IPS-18c (cell line): ENCODE data around the gene FAM50A.

ENCODE experiments used
- H3K4me3 ChIP-seq: 2 replicates; pipeline ENCODE4 v1.7.0; 2013; ENCODE audit warnings: low read depth, mild to moderate bottlenecking, low read length, moderate library complexity; ENCODE audit not compliant: insufficient read depth
- H3K9me3 ChIP-seq: one replicate; pipeline ENCODE4 v1.6.1; 2013; ENCODE audit warnings: mild to moderate bottlenecking, low read length, moderate library complexity; ENCODE audit not compliant: control insufficient read depth, insufficient read depth

FAM50A gene

DNA sequence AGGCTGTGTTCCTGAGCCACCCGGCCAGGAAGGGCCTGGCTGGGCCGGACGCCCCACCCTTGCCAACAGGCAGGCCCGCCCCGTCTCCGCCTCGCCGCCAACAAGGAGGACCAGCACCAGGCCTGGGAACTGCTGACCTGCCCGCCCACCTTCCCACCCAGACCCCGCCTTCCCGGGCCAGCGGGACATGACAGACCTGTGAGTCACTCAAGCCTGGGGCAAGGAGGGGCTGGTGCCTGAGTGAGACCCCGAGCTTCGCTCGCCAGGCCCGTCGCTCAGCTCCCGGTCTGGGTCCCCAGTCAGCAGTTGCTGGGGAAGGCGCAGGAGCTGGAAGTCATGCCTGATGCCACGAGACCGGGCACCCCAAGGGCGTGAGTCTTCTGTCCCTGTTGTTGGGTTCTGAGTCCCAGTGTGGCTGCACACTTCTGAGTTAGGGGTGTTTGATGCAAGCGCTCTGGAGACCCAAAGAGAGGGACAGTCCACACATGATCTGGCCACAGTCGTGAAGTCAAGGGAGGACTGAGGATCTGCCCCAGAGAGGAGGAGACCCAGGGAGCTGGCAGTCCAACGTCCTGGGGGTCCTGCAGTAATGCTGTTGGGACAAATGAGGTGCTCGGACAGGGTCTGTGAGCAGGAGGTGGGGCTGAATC lies 34.6 kb upstream of the FAM50A start, which contains the start of gene DNASE1L1:
DNASE1L1 (minus strand) TSS at position 33 of the 650 bp plus-strand sequence. CDS start 3,686 bp downstream, outside the sequence.
- Histone ChIP-seq H3K9me3 (peaks cover 17% of the 10 kb centered on the region), H3K4me3 (peak within 1 kb of the TSS; percentile 38)

DNA sequence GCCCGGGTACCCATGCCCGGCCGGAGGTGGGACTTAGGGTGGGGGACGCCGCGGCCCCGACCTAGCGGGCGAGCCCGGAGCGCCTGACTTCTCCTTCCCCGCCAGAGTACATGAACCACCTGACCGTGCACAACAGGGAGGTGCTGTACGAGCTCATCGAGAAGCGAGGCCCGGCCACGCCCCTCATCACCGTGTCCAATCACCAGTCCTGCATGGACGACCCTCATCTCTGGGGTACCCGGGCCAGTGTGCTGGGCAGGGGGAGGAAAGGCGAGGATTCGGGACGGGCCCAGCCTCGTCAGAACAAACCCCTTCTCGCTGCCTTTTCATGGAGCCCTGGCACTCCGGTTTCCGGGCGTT lies 32.0 kb upstream of the FAM50A start:
- Histone ChIP-seq H3K4me3 (peak overlapping the region; percentile 79), H3K9me3 (peaks cover 15% of the 10 kb centered on the region)

DNA sequence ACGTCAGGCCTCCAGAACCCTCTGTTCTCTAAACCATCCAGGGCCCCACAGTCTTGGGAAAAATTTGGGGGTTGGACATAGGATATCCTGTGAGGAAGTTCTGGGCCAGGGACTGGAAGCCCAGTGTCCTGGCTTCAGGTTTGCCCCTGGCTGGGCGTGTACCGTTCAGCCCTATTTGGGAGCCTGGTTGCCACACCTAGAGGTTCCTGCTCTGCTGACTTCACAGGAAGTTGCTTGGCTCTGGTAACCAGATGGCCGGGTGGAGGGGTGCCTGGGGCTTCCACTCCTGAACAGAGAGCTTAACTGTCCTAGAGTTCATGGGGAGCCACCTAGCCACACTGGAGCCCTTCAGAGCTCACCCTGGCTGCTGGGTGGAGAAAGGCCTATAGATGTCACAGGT lies 31.5 kb upstream of the FAM50A start:
- peak overlapping the region; percentile 79; the same call in 1 of the 2 replicates for H3K4me3 ChIP-seq
- peaks cover 18% of the 10 kb centered on the region for H3K9me3 ChIP-seq

DNA sequence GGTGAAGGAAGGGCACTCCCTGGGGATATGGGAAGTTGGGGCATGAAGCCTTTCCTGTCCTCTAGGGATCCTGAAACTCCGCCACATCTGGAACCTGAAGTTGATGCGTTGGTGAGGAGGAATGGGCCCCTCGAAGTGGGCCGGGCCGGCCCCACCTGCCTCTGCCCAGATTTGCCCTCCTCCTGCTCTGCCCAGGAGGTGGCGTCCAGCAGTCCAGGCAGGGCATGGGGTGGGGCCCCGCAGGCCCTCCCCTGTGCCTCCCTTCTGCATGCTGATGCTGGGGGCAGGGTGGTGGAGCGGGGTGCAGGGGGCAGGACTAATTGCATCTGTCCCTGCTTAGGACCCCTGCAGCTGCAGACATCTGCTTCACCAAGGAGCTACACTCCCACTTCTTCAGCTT lies 30.8 kb upstream of the FAM50A start:
- Histone ChIP-seq H3K4me3 (no peak overlapping the region; the same call in 1 of the 2 replicates), H3K9me3 (peaks cover 18% of the 10 kb centered on the region)

DNA sequence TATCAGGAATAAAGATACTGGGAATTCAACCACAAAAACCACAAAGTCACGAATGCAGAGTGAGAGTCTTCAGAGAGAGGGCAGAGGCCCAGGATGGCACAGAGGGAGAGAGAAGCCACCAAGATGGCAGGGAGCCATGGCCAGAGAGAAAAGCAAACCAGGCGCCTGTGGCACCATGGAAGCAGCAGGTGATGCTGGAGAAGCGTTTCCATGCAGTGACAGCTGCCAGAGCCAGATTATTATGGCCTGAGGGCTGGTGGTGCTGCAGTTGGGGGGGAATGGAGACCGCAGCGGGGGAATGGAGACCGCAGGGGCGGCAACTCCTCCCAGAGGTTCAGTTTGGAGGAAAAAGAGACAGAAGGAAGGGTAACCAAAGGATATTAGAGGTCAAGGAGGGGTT lies 26.8 kb upstream of the FAM50A start:
- no peak overlapping the region for H3K4me3 ChIP-seq
- peaks cover 24% of the 10 kb centered on the region for H3K9me3 ChIP-seq

DNA sequence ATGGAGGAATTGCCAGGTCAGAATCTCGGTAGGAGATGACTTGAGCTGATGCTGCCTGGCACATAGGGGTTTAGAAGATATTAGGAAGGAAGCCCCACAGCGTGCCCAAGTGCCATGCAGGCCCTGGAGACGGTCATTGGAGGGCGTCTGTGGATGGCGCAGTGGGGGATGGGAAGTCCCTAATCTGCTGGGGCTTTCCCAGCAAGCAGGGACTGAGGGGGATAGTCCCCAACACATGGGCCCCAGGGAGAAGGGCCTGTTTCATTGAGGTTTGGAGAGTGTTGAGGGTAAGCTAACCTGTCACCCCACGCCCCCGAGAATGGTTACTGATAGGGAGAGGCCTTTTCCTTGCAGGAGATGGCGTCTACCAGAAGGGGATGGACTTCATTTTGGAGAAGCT lies 24.8 kb upstream of the FAM50A start:
- Histone ChIP-seq H3K4me3 (no peak overlapping the region), H3K9me3 (peaks cover 18% of the 10 kb centered on the region)

DNA sequence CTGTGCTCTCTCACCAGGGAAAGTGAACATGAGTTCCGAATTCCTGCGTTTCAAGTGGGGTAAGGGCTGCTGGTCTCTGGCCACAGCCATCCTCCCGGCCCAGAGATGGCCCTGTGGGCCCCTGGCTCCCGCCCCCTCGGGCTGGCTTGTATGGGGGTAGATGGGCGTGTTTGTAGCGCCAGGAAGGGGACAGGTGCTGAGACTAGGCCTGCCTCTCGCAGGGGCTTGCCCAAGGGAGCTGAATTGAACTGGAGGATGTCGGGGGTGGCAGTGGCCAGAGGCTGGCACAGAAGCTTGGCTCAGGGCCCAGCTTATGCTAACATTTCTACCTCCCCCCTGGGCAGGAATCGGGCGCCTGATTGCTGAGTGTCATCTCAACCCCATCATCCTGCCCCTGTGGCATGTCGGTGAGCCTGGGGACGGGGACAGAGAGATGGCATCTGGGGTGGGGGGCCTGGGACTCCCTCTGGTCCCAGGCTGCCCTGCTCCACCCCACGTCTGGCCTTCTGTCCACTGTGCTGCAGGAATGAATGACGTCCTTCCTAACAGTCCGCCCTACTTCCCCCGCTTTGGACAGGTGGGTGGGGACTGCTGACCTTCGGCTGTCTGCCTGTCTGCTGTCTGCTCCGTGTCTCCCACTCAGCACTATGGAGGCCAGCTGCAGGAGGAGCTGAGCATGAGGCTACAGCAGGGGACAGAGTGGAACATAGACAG lies 24.1 kb upstream of the FAM50A start:
- Histone ChIP-seq H3K4me3 (no peak overlapping the region), H3K9me3 (peaks cover 18% of the 10 kb centered on the region)

DNA sequence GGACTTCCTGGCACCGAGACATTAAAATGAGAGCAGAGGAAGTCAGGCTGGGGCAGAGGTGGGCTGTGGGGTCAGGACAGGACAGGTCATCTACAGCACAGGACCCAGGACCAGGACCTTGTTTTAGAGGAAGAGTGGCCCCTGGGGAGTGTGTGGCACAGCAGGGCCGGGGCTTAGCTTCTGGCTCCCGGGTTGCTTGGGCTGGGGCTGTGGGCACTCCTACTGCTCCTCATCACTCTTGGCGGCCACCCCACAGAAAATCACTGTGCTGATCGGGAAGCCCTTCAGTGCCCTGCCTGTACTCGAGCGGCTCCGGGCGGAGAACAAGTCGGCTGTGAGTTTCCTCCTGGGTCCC lies 23.6 kb upstream of the FAM50A start:
- peaks cover 16% of the 10 kb centered on the region for H3K9me3 ChIP-seq
- no peak overlapping the region for H3K4me3 ChIP-seq

DNA sequence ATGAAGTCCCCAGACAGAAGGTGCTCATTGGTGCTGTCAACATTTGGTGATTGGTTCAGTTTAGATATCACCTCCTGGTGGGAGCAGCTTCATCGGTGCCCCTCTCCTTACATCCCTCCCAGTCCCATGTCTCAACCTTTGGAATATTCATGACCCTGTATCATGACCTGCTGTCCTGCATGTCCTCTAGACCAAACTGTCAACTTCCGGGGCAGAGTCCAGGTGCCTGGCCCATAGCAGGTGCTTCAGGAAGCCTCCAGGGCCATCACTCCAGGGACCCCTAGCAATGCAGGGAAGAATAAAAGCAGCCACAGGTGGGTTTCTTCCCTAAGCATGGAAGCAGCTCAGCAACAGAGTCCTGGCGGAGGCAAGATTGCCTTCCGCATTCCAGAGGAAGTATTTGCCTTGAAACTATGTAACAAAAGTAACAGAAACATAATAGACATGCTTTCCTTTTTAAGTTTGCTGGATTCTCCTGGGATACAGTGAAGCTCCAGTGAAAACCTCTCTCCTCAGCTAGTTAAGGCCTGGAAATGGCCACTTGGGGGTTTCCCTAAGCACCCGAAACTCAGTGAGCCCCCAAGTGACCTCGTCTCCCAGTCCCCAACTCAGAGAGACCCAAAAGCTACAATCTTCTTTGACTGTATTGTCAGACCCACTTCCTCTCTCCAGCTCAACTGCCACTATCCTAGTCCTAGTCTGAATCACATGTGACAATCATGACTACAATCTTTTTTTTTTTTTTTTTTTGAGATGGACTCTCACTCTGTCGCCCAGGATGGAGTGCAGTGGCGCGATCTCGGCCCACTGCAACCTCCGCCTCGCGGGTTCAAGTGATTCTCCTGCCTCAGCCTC lies 16.8 kb upstream of the FAM50A start:
- Histone ChIP-seq H3K9me3 (peaks cover 4% of the 10 kb centered on the region), H3K4me3 (no peak overlapping the region; the same call in 1 of the 2 replicates)

DNA sequence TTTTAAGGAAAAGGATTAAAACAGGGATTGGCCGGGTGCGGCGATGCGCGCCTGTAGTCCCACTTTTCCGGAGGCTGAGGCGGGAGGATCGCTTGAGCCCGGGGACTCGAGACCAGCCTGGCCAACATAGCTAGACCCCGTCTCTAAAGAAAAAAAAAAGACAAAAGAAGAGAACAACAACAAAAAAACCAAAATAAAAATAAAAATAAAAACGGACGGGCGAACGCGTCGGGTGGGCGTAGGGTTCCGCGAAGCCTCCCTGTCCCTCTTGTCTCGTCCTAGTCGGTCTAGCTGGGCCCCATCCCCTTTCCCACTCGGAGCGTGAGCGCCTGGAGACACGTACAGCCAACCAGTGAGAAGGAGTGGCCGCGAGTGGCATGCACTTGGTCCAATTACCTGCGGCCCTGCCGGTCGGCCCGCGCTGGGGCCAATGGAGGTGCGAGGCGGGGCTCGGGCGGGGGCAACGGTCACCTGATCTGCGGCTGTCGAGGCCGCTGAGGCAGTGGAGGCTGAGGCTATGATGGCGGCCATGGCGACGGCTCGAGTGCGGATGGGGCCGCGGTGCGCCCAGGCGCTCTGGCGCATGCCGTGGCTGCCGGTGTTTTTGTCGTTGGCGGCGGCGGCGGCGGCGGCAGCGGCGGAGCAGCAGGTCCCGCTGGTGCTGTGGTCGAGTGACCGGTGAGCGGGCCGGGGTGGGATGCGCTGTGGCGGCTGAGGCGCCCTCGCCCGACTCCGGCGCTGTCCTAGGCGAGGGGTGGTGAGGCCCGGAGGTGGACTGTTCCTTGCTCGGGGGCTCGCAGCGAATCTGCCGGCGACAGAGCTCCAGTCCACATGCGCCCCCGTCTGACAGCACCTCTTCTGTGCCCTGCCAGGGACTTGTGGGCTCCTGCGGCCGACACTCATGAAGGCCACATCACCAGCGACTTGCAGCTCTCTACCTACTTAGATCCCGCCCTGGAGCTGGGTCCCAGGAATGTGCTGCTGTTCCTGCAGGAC lies 15.5 kb upstream of the FAM50A start, which contains the start of gene ATP6AP1:
ATP6AP1 (plus strand) TSS at position 502 of the 996 bp plus-strand sequence; CDS start at position 518, 16 bp downstream.
- H3K9me3 ChIP-seq, result peaks cover 6% of the 10 kb centered on the region
- peak within 1 kb of the TSS; percentile 65 for H3K4me3 ChIP-seq

DNA sequence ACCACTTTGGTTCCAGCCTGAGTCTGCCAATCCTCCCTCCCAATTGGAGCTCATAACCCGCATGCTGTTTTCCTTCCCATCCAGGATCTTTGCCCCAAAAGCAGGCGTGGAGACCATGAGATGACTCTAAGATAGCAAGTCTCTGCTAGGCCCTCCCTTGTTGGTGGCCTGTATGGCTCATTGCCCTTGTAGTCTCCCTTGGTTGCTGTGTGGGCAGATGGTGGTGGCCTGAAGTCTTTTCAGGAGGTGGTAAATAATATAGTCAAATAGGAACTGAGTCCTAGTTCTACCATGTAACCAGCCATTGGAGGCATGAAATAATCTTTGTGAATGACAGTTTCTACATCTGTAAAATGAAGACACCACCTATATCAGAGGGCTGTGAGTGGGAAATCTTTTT lies 14.2 kb upstream of the FAM50A start:
- Histone ChIP-seq H3K9me3 (peaks cover 11% of the 10 kb centered on the region), H3K4me3 (no peak overlapping the region)

DNA sequence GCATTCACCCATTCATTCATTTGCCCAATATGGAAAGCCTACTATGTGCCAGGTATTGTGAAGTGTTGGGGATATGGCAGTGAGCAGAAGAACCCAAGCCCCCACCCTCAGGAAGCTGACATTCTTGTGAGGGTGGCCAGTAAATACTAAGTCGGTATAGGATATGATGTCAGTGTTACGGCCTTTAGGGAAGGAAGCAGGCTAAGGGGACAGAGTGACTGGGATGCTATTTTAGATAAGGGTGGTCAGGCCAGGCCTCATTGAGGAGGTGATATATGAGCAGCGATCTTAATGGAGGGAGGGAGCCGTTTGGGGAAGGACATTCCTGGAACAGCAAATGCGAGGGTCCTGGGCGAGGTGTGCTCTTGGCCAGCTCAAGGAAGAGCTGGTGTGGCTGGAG lies 13.5 kb upstream of the FAM50A start:
- H3K9me3 ChIP-seq, result peaks cover 11% of the 10 kb centered on the region
- H3K4me3 ChIP-seq, result no peak overlapping the region

DNA sequence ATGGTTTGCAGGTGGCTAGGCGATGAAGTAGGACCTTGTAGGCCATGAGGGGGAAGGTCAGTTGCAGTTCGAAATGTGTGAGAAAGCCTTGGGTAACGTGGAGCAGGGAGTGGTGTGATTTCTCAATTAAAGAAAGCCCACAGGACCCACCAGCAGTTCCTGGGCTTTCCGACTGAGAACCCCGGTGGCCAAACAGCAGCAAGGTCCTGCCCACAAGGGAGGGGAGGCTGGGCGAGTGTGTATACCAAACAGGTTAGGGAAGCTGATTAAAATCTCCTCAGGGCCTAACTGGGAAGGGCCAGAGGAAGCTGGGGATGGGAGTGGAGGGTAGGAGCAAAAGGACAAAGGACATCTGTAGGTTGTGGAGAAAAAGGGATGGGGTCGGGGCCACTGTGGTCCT lies 13.0 kb upstream of the FAM50A start:
- Histone ChIP-seq H3K9me3 (peaks cover 11% of the 10 kb centered on the region), H3K4me3 (no peak overlapping the region)

DNA sequence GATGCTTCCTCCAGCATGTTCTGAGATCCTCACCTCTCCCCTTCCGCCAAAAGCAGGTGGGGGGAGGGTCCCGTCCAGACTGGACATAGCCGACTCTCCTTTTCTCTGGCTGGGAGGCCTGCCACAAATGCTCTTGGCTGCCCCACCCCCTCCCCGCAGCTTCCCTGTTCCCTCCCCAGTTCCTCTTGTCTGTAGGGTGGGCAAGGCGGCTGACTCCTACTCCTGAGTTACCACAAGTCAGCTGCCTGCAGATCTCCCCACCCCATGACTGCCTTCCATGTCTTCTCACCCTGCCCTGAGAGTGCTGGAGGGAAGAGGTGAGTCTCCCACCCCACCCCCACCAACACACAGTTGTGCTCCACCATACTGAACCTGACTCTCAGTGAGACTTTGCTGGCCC lies 12.6 kb upstream of the FAM50A start:
- Histone ChIP-seq H3K9me3 (peaks cover 11% of the 10 kb centered on the region), H3K4me3 (no peak overlapping the region)

DNA sequence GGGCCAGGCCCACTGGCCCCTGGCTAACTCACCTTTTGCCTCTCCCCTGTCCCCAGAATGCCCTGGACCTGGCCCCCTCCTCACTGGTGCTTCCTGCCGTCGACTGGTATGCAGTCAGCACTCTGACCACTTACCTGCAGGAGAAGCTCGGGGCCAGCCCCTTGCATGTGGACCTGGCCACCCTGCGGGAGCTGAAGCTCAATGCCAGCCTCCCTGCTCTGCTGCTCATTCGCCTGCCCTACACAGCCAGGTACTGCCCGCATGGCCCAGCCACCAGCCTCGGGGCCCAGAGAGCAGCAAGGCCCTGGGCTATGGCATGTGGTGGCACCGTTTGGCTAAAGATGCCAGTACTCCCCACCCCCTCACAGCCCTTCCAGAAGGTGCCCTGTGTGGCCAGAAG lies 11.7 kb upstream of the FAM50A start:
- Histone ChIP-seq H3K4me3 (no peak overlapping the region), H3K9me3 (peaks cover 11% of the 10 kb centered on the region)

DNA sequence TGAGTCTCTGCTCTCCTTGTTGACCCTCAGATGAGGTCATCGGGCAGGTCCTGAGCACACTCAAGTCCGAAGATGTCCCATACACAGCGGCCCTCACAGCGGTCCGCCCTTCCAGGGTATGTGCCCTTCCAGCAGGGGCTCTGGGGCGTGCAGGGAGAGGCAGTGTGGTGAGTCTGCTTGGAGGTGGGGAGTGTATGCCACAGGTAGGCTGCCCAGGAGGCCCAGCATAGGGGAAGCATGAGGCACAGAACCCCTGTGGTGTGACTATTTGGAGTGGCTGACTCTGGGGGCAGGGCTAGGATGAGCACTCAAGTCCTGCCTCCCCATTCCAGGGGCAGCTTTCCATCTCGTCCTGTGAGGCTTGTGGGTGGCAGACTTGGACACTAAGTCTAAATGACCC lies 10.3 kb upstream of the FAM50A start:
- Histone ChIP-seq H3K4me3 (no peak overlapping the region), H3K9me3 (peaks cover 13% of the 10 kb centered on the region)
